Measurements from ENCODE around the gene TBC1D9. TPM values are rescaled to one million over a fixed set of nuclear protein-coding genes. Genes with fewer than 3 reads are reported as not detected.

The TBC1D9 gene
- total RNA-seq, 1 donor from 2014 or later, result 34.6 TPM

DNA sequence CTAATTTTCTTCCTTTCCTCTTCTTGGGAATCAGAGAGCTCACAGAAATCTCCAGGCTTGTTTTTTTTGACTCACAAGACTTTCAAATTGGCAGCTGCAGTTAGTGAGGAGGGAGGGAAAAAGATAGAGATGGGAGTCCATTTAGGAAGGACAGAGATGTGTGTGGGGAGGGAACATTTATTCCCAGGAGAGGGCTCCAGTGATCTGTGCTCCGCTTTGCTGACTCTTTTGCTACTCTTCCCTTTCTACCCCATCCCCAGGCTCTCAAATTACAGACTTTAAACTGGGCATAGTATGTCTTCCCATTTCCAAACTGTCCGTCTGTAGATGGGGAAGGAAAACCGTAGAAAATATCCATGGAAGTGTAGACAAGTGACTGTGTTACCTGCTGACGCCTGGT, 148.3 kb downstream of the TBC1D9 start:
- TF ChIP-seq, protein P1, sequence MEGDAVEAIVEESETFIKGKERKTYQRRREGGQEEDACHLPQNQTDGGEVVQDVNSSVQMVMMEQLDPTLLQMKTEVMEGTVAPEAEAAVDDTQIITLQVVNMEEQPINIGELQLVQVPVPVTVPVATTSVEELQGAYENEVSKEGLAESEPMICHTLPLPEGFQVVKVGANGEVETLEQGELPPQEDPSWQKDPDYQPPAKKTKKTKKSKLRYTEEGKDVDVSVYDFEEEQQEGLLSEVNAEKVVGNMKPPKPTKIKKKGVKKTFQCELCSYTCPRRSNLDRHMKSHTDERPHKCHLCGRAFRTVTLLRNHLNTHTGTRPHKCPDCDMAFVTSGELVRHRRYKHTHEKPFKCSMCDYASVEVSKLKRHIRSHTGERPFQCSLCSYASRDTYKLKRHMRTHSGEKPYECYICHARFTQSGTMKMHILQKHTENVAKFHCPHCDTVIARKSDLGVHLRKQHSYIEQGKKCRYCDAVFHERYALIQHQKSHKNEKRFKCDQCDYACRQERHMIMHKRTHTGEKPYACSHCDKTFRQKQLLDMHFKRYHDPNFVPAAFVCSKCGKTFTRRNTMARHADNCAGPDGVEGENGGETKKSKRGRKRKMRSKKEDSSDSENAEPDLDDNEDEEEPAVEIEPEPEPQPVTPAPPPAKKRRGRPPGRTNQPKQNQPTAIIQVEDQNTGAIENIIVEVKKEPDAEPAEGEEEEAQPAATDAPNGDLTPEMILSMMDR (IDR thresholded peaks at IDR 0.05; ENCODE audit: insufficient read depth, low read length, poor library complexity, severe bottlenecking), result no peak
- Histone ChIP-seq H3K36me3 (ENCODE audit: control insufficient read depth, insufficient read depth, low read length) (no peaks in the 10 kb centered on the region), H3K27me3 (ENCODE audit: control insufficient read depth, insufficient read depth, low read length) (no peaks in the 10 kb centered on the region), H3K4me3 (ENCODE audit: low read depth, low read length) (no peak overlapping the region)
- DNase-seq (ENCODE audit: low read depth), result no peak

DNA sequence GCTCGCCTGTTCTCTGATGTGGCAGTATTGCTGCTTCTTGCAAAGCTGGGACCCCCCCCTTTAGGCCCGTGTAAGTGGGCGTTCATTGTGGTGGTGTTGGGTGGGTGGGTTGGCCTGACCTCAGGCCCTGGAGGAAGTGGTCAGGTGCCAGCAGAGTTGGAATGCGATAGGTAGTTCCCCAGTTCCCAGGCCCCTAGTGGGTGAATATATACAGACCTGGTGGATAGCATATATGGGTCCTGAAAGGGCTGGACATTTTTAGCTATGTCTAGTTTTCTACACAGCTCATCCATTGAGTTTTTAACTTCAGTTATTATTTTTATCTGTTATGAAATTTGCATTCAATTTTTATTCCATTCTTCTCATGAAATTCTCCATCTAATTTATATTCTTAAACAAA, 151.6 kb downstream of the TBC1D9 start:
- no peak overlapping the region for H3K4me3 ChIP-seq (ENCODE audit: low read depth, low read length)
- no peaks in the 10 kb centered on the region for H3K36me3 ChIP-seq (ENCODE audit: control insufficient read depth, insufficient read depth, low read length)
- TF ChIP-seq, protein P1 (IDR thresholded peaks at IDR 0.05; ENCODE audit: insufficient read depth, low read length, poor library complexity, severe bottlenecking), result no peak
- no peaks in the 10 kb centered on the region for H3K27me3 ChIP-seq (ENCODE audit: control insufficient read depth, insufficient read depth, low read length)
- DNase-seq (ENCODE audit: low read depth), result no peak

DNA sequence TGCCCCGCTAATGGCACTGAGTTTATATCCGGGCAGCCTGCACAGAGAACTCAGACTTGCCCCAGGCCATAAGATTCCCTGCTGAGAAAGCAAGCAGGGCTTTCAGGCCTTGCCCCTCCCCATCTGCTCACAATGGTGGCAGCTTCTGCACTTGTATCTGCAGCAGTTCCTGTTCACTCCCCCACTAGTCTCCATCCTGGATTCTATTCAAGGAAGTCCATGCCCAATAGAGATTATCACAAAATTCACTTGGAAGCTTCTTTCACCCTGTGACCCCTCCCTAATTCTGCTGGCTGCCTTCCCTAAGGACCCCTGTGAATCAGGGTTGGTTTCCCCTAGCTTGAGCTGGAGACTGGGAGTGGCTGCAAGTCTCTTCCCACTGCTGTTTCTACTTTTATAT, 152.9 kb downstream of the TBC1D9 start:
- H3K27me3 ChIP-seq (ENCODE audit: control insufficient read depth, insufficient read depth, low read length), result no peaks in the 10 kb centered on the region
- H3K4me3 ChIP-seq (ENCODE audit: low read depth, low read length), result no peak overlapping the region
- no peak for DNase-seq (ENCODE audit: low read depth)
- TF ChIP-seq, protein P1 (IDR thresholded peaks at IDR 0.05; ENCODE audit: insufficient read depth, low read length, poor library complexity, severe bottlenecking), result no peak
- H3K36me3 ChIP-seq (ENCODE audit: control insufficient read depth, insufficient read depth, low read length), result no peaks in the 10 kb centered on the region

DNA sequence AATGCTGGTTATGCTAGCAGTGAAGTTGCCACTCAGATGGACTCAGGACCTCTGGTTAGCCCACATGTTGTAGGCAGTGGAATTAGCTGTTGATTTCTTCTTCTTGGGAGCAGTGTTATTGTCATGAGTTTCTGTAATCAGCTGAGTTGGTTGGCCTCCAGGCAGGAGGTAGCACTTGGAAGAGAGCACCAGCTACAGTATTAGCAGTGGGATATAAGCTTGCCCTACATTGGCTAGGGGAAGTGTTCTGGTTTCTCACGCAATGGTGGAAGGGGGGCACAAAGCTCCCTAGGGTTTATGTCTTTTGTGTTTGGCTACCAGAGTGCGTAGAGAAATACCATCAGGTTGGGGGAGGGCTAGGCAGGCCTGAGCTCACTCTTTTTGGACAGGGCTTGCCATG, 153.5 kb downstream of the TBC1D9 start:
- DNase-seq (ENCODE audit: low read depth), result no peak
- H3K27me3 ChIP-seq (ENCODE audit: control insufficient read depth, insufficient read depth, low read length), result no peaks in the 10 kb centered on the region

DNA sequence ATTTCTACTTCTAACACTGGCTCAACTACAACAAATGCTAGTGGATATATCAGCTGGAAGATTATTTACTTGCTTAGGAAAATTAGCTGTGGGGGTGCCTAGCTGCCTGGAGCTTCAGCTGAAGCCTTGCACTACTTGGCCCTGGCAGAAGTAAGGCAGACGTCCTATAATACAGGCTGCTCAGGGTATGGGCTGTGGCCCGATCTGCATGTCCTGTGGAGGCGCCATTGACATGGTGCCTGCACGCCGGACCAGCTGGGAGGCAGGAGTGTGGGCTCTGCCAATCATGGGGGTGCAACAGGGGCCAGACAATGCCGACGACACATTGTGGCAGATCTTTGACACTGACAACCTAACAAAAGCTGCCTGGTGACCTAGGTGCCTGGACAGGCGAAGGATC, 155.8 kb downstream of the TBC1D9 start:
- H3K4me3 ChIP-seq (ENCODE audit: low read depth, low read length), result no peak overlapping the region
- no peaks in the 10 kb centered on the region for H3K27me3 ChIP-seq (ENCODE audit: control insufficient read depth, insufficient read depth, low read length)
- no peak for DNase-seq (ENCODE audit: low read depth)
- no peaks in the 10 kb centered on the region for H3K36me3 ChIP-seq (ENCODE audit: control insufficient read depth, insufficient read depth, low read length)
- TF ChIP-seq, protein P1 (IDR thresholded peaks at IDR 0.05; ENCODE audit: insufficient read depth, low read length, poor library complexity, severe bottlenecking), result no peak

More for the DNA sequence above, 153.5 kb downstream of the TBC1D9 start:
- TF ChIP-seq, protein P1 (IDR thresholded peaks at IDR 0.05; ENCODE audit: insufficient read depth, low read length, poor library complexity, severe bottlenecking), result no peak
- Histone ChIP-seq H3K4me3 (ENCODE audit: low read depth, low read length) (no peak overlapping the region), H3K36me3 (ENCODE audit: control insufficient read depth, insufficient read depth, low read length) (no peaks in the 10 kb centered on the region)

DNA sequence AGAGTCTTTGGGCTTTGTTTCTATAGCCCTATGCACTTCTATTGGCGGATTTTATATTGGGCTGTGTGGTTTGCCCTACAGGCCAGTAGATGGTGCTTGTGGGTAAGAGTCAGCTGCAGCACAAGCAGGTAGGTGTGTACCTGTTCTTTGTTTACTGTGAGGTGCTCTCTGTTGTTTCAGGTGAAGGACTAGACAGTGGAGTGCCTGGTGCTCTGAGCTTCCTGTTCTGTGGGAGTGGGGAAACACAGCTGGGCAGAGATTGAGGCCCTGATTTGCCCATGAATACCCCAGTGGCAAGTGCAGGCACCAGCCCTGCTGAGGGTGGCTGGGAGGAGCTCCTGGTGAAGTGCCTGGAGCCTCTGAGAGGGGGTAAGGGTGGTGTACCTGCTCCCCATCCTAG, 161.1 kb downstream of the TBC1D9 start:
- no peaks in the 10 kb centered on the region for H3K36me3 ChIP-seq (ENCODE audit: control insufficient read depth, insufficient read depth, low read length)
- no peaks in the 10 kb centered on the region for H3K27me3 ChIP-seq (ENCODE audit: control insufficient read depth, insufficient read depth, low read length)
- H3K4me3 ChIP-seq (ENCODE audit: low read depth, low read length), result no peak overlapping the region
- TF ChIP-seq, protein P1 (IDR thresholded peaks at IDR 0.05; ENCODE audit: insufficient read depth, low read length, poor library complexity, severe bottlenecking), result peak; percentile 40
- no peak for DNase-seq (ENCODE audit: low read depth)

Measured in kidney epithelial cell (primary cell).